ENCODE measurements around the gene PDGFD.

Gene PDGFD

DNA sequence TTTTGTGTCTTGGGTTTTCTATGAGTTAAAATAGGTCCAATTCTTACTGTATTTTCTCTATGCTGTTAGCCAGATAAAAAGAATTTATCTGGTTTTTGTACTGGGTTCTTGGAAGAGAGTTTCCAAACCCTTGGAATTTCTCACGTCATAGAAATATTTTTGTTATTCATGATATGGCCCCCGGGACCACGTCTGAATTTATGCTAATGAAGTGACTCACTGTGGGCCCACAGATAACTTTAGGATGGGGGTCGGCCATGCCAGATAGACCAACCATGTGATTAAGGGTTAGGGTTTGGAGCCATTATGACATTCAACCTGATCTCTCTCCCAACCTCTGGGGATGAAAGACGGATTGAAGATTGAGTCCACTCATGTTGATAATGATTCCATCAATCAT is 163.1 kb downstream of the PDGFD start:
- peaks cover 11% of the 10 kb centered on the region; the same call in 1 of the 2 replicates for H3K27me3 ChIP-seq (ENCODE audit: low read depth, low read length)
- H2AFZ ChIP-seq (ENCODE audit: low read depth, low read length), result no peak overlapping the region
- TF ChIP-seq EZH2phosphoT487 (IDR thresholded peaks at IDR 0.05; ENCODE audit: low read depth), result no peak
- TF ChIP-seq, protein P1, sequence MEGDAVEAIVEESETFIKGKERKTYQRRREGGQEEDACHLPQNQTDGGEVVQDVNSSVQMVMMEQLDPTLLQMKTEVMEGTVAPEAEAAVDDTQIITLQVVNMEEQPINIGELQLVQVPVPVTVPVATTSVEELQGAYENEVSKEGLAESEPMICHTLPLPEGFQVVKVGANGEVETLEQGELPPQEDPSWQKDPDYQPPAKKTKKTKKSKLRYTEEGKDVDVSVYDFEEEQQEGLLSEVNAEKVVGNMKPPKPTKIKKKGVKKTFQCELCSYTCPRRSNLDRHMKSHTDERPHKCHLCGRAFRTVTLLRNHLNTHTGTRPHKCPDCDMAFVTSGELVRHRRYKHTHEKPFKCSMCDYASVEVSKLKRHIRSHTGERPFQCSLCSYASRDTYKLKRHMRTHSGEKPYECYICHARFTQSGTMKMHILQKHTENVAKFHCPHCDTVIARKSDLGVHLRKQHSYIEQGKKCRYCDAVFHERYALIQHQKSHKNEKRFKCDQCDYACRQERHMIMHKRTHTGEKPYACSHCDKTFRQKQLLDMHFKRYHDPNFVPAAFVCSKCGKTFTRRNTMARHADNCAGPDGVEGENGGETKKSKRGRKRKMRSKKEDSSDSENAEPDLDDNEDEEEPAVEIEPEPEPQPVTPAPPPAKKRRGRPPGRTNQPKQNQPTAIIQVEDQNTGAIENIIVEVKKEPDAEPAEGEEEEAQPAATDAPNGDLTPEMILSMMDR (IDR thresholded peaks at IDR 0.05; ENCODE audit: low read depth, low read length), result no peak
- no peaks in the 10 kb centered on the region for H3K9me3 ChIP-seq (ENCODE audit: insufficient read depth, low read length)
- no peaks in the 10 kb centered on the region for H4K20me1 ChIP-seq (ENCODE audit: insufficient read depth, low read length)
- no peak overlapping the region for H3K4me3 ChIP-seq (ENCODE audit: low read length)
- no peaks in the 10 kb centered on the region for H3K79me2 ChIP-seq (ENCODE audit: low read length)
- no peak overlapping the region for H3K4me2 ChIP-seq (ENCODE audit: low read length)
- no peak overlapping the region for H3K27ac ChIP-seq (ENCODE audit: low read length)
- peaks cover 21% of the 10 kb centered on the region for H3K4me1 ChIP-seq (ENCODE audit: low read length)
- no peak overlapping the region for H3K9ac ChIP-seq (ENCODE audit: low read length)
- H3K36me3 ChIP-seq (replicated peaks; ENCODE audit: low read depth, low read length), result peaks cover 3% of the 10 kb centered on the region

DNA sequence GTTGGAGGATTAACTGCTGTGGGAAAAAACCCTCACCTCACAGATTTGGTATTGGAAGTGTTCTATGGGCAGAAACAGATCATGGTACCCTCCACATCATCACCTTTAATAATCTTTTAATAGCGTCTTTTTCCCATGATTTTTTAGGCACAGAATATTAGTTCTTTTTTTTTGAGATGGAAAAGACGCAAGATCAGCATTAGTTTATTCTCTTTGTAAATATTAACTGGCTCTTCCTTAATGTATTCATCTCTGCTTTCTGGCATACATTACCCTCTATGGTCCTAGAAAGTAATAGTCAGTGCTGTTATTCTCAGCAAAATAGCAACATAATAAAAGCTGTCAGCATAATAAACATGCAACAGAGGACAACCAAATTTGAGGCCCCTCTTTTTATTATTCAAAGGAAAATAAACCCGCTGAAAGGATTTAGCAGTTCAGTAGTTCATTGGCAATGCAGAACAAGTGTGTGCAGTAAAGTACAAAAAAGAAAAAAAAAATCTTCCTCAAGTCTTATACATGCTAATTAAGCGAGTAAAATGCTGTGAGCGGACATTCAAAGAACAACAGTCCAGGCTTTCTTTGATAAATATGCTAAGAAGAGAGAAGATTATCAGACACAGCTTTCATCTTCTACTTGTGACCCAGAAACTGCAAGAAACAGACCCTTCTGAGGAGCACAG is 165.0 kb downstream of the PDGFD start:
- no peak overlapping the region for H3K27ac ChIP-seq (ENCODE audit: low read length)
- H3K9me3 ChIP-seq (ENCODE audit: insufficient read depth, low read length), result no peaks in the 10 kb centered on the region
- H3K79me2 ChIP-seq (ENCODE audit: low read length), result no peaks in the 10 kb centered on the region
- TF ChIP-seq EZH2phosphoT487 (IDR thresholded peaks at IDR 0.05; ENCODE audit: low read depth), result no peak
- TF ChIP-seq, protein P1 (IDR thresholded peaks at IDR 0.05; ENCODE audit: low read depth, low read length), result no peak
- H3K36me3 ChIP-seq (replicated peaks; ENCODE audit: low read depth, low read length), result peaks cover 3% of the 10 kb centered on the region
- H3K4me1 ChIP-seq (ENCODE audit: low read length), result peaks cover 23% of the 10 kb centered on the region
- no peak overlapping the region for H2AFZ ChIP-seq (ENCODE audit: low read depth, low read length)
- no peak overlapping the region for H3K4me2 ChIP-seq (ENCODE audit: low read length)
- no peak overlapping the region for H3K4me3 ChIP-seq (ENCODE audit: low read length)
- H4K20me1 ChIP-seq (ENCODE audit: insufficient read depth, low read length), result no peaks in the 10 kb centered on the region
- peaks cover 13% of the 10 kb centered on the region for H3K27me3 ChIP-seq (ENCODE audit: low read depth, low read length)
- H3K9ac ChIP-seq (ENCODE audit: low read length), result no peak overlapping the region

DNA sequence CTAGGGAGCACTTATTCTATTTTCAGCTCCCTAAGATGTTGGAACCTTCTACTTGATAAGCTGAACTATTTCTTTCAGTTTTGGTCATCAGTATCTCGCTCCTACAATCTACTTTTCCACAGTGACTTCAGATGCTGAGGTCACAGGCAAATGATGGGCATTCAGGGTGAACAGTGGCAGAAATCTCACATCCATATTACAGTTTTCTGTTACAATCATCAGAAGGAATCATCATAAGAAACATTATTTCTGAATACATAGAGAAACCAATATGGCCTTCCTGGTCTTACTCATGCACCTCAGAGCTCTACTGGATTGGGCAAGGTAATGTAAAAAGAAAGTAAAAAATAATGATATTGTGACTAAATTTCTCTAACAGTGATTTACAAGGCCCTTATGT is 166.9 kb downstream of the PDGFD start:
- peak overlapping the region; percentile 57 for H3K4me3 ChIP-seq (ENCODE audit: low read length)
- no peak overlapping the region for H2AFZ ChIP-seq (ENCODE audit: low read depth, low read length)
- peaks cover 23% of the 10 kb centered on the region for H3K4me1 ChIP-seq (ENCODE audit: low read length)
- peak overlapping the region; percentile 31; the same call in 1 of the 2 replicates for H3K27ac ChIP-seq (ENCODE audit: low read length)
- H3K27me3 ChIP-seq (ENCODE audit: low read depth, low read length), result peaks cover 14% of the 10 kb centered on the region
- H4K20me1 ChIP-seq (ENCODE audit: insufficient read depth, low read length), result no peaks in the 10 kb centered on the region
- peak overlapping the region; percentile 93 for H3K4me2 ChIP-seq (ENCODE audit: low read length)
- no peaks in the 10 kb centered on the region for H3K9me3 ChIP-seq (ENCODE audit: insufficient read depth, low read length)
- TF ChIP-seq, protein P1 (IDR thresholded peaks at IDR 0.05; ENCODE audit: low read depth, low read length), result no peak
- TF ChIP-seq EZH2phosphoT487 (IDR thresholded peaks at IDR 0.05; ENCODE audit: low read depth), result 0 out of 2 replicates have a peak, but pooled peaks have one; percentile 52
- no peaks in the 10 kb centered on the region for H3K79me2 ChIP-seq (ENCODE audit: low read length)
- H3K9ac ChIP-seq (ENCODE audit: low read length), result no peak overlapping the region
- peaks cover 3% of the 10 kb centered on the region for H3K36me3 ChIP-seq (replicated peaks; ENCODE audit: low read depth, low read length)

DNA sequence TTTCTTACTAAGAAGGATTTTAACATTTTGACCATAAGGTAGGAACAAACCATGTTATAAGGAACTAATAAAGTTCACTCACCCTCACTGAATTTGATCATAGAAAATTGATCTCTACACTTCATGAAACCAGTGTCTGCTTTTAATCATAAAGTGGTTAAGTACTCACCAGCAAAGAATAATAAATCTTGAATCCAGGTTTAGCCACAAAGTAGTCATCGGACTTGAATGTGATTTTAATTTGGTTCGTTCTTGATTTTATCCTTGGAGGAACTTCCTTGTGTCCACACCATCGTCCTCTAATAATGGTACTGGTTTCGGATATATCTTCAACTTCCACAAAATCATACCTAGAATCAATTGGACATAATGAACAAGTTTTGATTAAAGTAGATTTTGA is 168.1 kb downstream of the PDGFD start:
- Histone ChIP-seq H3K9ac (ENCODE audit: low read length) (no peak overlapping the region), H3K4me2 (ENCODE audit: low read length) (no peak overlapping the region), H4K20me1 (ENCODE audit: insufficient read depth, low read length) (no peaks in the 10 kb centered on the region), H3K4me3 (ENCODE audit: low read length) (no peak overlapping the region), H3K27ac (ENCODE audit: low read length) (no peak overlapping the region), H2AFZ (ENCODE audit: low read depth, low read length) (no peak overlapping the region), H3K79me2 (ENCODE audit: low read length) (no peaks in the 10 kb centered on the region), H3K9me3 (ENCODE audit: insufficient read depth, low read length) (no peaks in the 10 kb centered on the region), H3K27me3 (ENCODE audit: low read depth, low read length) (peaks cover 20% of the 10 kb centered on the region), H3K36me3 (replicated peaks; ENCODE audit: low read depth, low read length) (no peaks in the 10 kb centered on the region), H3K4me1 (ENCODE audit: low read length) (peaks cover 23% of the 10 kb centered on the region)
- TF ChIP-seq EZH2phosphoT487 (IDR thresholded peaks at IDR 0.05; ENCODE audit: low read depth), result no peak
- TF ChIP-seq, protein P1 (IDR thresholded peaks at IDR 0.05; ENCODE audit: low read depth, low read length), result no peak

Measured in OCI-LY3 (cell line).